Panc1 (cell line): ENCODE data around the gene ASH1L.

Source experiments
- POLR2AphosphoS5 ChIP-seq: IDR thresholded peaks from 2 replicates; pipeline ENCODE4 v1.6.1; 2012; ENCODE audit warnings: mild to moderate bottlenecking, low read depth, low read length, moderate library complexity
- TCF7L2 ChIP-seq: IDR thresholded peaks from 2 replicates; pipeline ENCODE4 v1.6.1; 2011; ENCODE audit warnings: mild to moderate bottlenecking, low read depth, low read length, inconsistent platforms
- TF ChIP-seq, protein P1 (sequence below): fragments of 450-650 bp; IDR thresholded peaks from 2 replicates; pipeline ENCODE4 v1.5.1; 2017; ENCODE audit warnings: mild to moderate bottlenecking

DNA sequence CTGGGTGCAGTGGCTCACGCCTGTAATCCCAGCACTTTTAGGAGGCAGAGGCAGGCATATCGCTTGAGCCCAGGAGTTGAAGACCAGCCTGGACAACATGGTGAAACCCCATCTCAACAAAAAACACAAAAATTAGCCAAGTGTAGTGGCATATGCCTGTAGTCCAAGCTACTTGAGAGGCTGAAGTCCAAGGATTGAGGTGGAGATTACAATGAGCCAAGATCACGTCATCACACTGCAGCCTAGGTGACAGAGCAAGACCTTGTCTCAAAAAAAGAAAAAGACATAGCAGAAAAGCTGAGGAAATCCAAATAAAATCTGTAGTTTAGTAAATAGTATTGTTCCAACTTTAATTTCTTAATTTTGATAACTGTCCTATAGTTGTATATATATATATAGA, 11.5 kb upstream of the ASH1L start:
- TF ChIP-seq TCF7L2, result no peak
- TF ChIP-seq, protein P1, sequence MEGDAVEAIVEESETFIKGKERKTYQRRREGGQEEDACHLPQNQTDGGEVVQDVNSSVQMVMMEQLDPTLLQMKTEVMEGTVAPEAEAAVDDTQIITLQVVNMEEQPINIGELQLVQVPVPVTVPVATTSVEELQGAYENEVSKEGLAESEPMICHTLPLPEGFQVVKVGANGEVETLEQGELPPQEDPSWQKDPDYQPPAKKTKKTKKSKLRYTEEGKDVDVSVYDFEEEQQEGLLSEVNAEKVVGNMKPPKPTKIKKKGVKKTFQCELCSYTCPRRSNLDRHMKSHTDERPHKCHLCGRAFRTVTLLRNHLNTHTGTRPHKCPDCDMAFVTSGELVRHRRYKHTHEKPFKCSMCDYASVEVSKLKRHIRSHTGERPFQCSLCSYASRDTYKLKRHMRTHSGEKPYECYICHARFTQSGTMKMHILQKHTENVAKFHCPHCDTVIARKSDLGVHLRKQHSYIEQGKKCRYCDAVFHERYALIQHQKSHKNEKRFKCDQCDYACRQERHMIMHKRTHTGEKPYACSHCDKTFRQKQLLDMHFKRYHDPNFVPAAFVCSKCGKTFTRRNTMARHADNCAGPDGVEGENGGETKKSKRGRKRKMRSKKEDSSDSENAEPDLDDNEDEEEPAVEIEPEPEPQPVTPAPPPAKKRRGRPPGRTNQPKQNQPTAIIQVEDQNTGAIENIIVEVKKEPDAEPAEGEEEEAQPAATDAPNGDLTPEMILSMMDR, result no peak
- no peak for TF ChIP-seq POLR2AphosphoS5
